D721Med (cell line): Measurements from ENCODE around the gene ZNF804A.

Source experiments
- DNase-seq: peaks from one replicate; pipeline ENCODE4 v3.0.0; 2011; ENCODE audit warnings: low spot score; ENCODE audit not compliant: insufficient read length
- FAIRE-seq: peaks from 2 replicates; lab custom pipeline; 2011; peaks lifted over from hg19 to GRCh38; lab: Jason Lieb, UNC
- CTCF ChIP-seq: IDR thresholded peaks from 2 replicates; pipeline ENCODE4 v1.5.1; 2012; ENCODE audit warnings: mild to moderate bottlenecking, control low read depth; ENCODE audit not compliant: insufficient read depth; ENCODE audit errors: missing control alignments

ZNF804A gene

GRCh38 chr2:184599872-184600222, 1.5 kb downstream of the ZNF804A start:
- FAIRE-seq = no peak
- DNase-seq = no peak
- TF ChIP-seq CTCF = no peak

GRCh38 chr2:184602734-184603133, 4.4 kb downstream of the ZNF804A start:
- no peak for TF ChIP-seq CTCF
- FAIRE-seq (no peak), DNase-seq (no peak)

GRCh38 chr2:184610891-184611290, 12.6 kb downstream of the ZNF804A start:
- FAIRE-seq (no peak), DNase-seq (no peak)
- no peak for TF ChIP-seq CTCF

- peak; percentile 50 for TF ChIP-seq CTCF
- DNase-seq (no peak), FAIRE-seq (peak; percentile 68)
Observed at GRCh38 chr2:184611361-184612085, 13.2 kb downstream of the ZNF804A start.

- no peak for DNase-seq
Observed at GRCh38 chr2:184620367-184620766, 22.0 kb downstream of the ZNF804A start.

GRCh38 chr2:184624311-184624710, 26.0 kb downstream of the ZNF804A start:
- DNase-seq (no peak), FAIRE-seq (no peak)
- TF ChIP-seq CTCF = no peak

More at GRCh38 chr2:184620367-184620766, 22.0 kb downstream of the ZNF804A start:
- FAIRE-seq = no peak
- no peak for TF ChIP-seq CTCF

- DNase-seq (no peak), FAIRE-seq (no peak)
- TF ChIP-seq CTCF = no peak
Observed at GRCh38 chr2:184628051-184628450, 29.7 kb downstream of the ZNF804A start.
